ENCODE results near the gene GRB10. TPM values are rescaled to one million over a fixed set of nuclear protein-coding genes. Genes with fewer than 3 reads are reported as not detected.

The GRB10 gene
- total RNA-seq, 2 donors from 2014 or later: 10.3 to 15.1 TPM

GRCh38 chr7:50707236-50708006, 75.3 kb downstream of the GRB10 start:
- no peak overlapping the region for H3K4me3 ChIP-seq
- no peaks in the 10 kb centered on the region for H3K4me1 ChIP-seq
- no peak for TF ChIP-seq CTCF (IDR thresholded peaks at IDR 0.05)
- no peak overlapping the region for H3K9ac ChIP-seq (ENCODE audit: low read depth in 2 of 2, low read length in 2 of 2)
- H3K9me3 ChIP-seq: no peaks in the 10 kb centered on the region
- DNase-seq: no peak
- no peaks in the 10 kb centered on the region for H3K36me3 ChIP-seq
- intact Hi-C loops (cut with DNase I): no loop called here
- H3K27ac ChIP-seq: no peak overlapping the region
- H3K27me3 ChIP-seq: no peaks in the 10 kb centered on the region

- no peak for TF ChIP-seq CTCF (IDR thresholded peaks at IDR 0.05)
- H3K27ac ChIP-seq: no peak overlapping the region
- no peak for DNase-seq
Measured at GRCh38 chr7:50706469-50706937, 76.2 kb downstream of the GRB10 start.

GRCh38 chr7:50704844-50705243, 77.9 kb downstream of the GRB10 start:
- no peak overlapping the region for H3K9ac ChIP-seq (ENCODE audit: low read depth in 2 of 2, low read length in 2 of 2)
- intact Hi-C loops (cut with DNase I): no loop called here
- no peak overlapping the region for H3K27ac ChIP-seq
- DNase-seq: no peak
- no peak overlapping the region for H3K4me3 ChIP-seq
- no peaks in the 10 kb centered on the region for H3K27me3 ChIP-seq
- H3K4me1 ChIP-seq: no peaks in the 10 kb centered on the region
- no peak for TF ChIP-seq CTCF (IDR thresholded peaks at IDR 0.05)
- H3K36me3 ChIP-seq: no peaks in the 10 kb centered on the region
- H3K9me3 ChIP-seq: no peaks in the 10 kb centered on the region

More at GRCh38 chr7:50706469-50706937, 76.2 kb downstream of the GRB10 start:
- no peaks in the 10 kb centered on the region for H3K27me3 ChIP-seq
- H3K9ac ChIP-seq (ENCODE audit: low read depth in 2 of 2, low read length in 2 of 2): no peak overlapping the region
- H3K4me3 ChIP-seq: no peak overlapping the region
- H3K36me3 ChIP-seq: no peaks in the 10 kb centered on the region
- no peaks in the 10 kb centered on the region for H3K9me3 ChIP-seq
- no peaks in the 10 kb centered on the region for H3K4me1 ChIP-seq
- intact Hi-C loops (cut with DNase I): no loop called here

GRCh38 chr7:50703654-50704053, 79.0 kb downstream of the GRB10 start:
- intact Hi-C loops (cut with DNase I): no loop called here
- H3K9me3 ChIP-seq: no peaks in the 10 kb centered on the region
- H3K27me3 ChIP-seq: no peaks in the 10 kb centered on the region
- H3K9ac ChIP-seq (ENCODE audit: low read depth in 2 of 2, low read length in 2 of 2): no peak overlapping the region
- H3K36me3 ChIP-seq: no peaks in the 10 kb centered on the region
- H3K4me3 ChIP-seq: no peak overlapping the region
- no peak for DNase-seq
- no peaks in the 10 kb centered on the region for H3K4me1 ChIP-seq
- H3K27ac ChIP-seq: no peak overlapping the region
- TF ChIP-seq CTCF (IDR thresholded peaks at IDR 0.05): no peak

GRCh38 chr7:50699143-50699542, 83.6 kb downstream of the GRB10 start:
- H3K27ac ChIP-seq: no peak overlapping the region
- intact Hi-C loops (cut with DNase I): loop anchor here (10.0 kb wide), 1 partner anchor 456 kb away; no protein-coding TSS in a partner anchor
- no peak for TF ChIP-seq CTCF (IDR thresholded peaks at IDR 0.05)
- H3K36me3 ChIP-seq: no peaks in the 10 kb centered on the region
- H3K4me3 ChIP-seq: no peak overlapping the region
- H3K9me3 ChIP-seq: no peaks in the 10 kb centered on the region
- H3K9ac ChIP-seq (ENCODE audit: low read depth in 2 of 2, low read length in 2 of 2): no peak overlapping the region
- H3K4me1 ChIP-seq: no peaks in the 10 kb centered on the region
- H3K27me3 ChIP-seq: no peaks in the 10 kb centered on the region
- DNase-seq: no peak

Measured in colonic mucosa (tissue), 4 donors.